SK-N-SH (cell line): ENCODE data around the gene EXOSC2. TPM values are rescaled to one million over a fixed set of nuclear protein-coding genes. Genes with fewer than 3 reads are reported as not detected.

ENCODE experiments used
- CTCF ChIA-PET: fragments of 300-600, 350-600 bp; formaldehyde crosslinking; extraction: SDS; loops from one replicate; lab custom pipeline; 2021; lab: Yijun Ruan, JAX
- POLR2A ChIA-PET: fragments of 350-600 bp; sonication (Branson Sonifier 250); formaldehyde crosslinking; extraction: SDS; loops from one replicate; lab custom pipeline; 2020; ENCODE audit warnings: antibody characterized with exemption, inconsistent platforms; lab: Yijun Ruan, JAX
- DNase-seq: peaks from one replicate; pipeline ENCODE4 v3.0.0; 2012
- H2AFZ ChIP-seq: fragments of 200-600 bp; sonication (generic); 2 replicates; pipeline ENCODE4 v1.8.1; 2016; ENCODE audit warnings: antibody characterized with exemption, mild to moderate bottlenecking, low read depth
- H3F3A ChIP-seq: fragments of 200-600 bp; sonication (generic); replicated peaks from 2 replicates; pipeline ENCODE3; 2016; ENCODE audit warnings: antibody characterized with exemption, mild to moderate bottlenecking; ENCODE audit not compliant: insufficient read depth
- H3K27ac ChIP-seq, 2 experiments: fragments of 200-500 bp in 1 of 2; fragments of 200-600 bp in 1 of 2; sonication (Bioruptor generic) in 1 of 2; sonication (generic), shearing (Covaris generic) in 1 of 2; 2 replicates each; pipeline versions ENCODE4 v1.5.1 to v1.6.1; 2014 to 2016; ENCODE audit warnings: low read depth in 2 of 2, inconsistent platforms in 1 of 2, low read length in 1 of 2, mild to moderate bottlenecking in 1 of 2, mixed read lengths in 1 of 2
- H3K27me3 ChIP-seq: fragments of 200-600 bp; sonication (generic), shearing (Covaris generic); 2 replicates; pipeline ENCODE4 v1.6.1; 2016; ENCODE audit warnings: mixed run types; ENCODE audit not compliant: insufficient read depth
- H3K36me3 ChIP-seq, 2 experiments: fragments of 200-500 bp in 1 of 2; fragments of 200-600 bp in 1 of 2; sonication (Bioruptor generic) in 1 of 2; sonication (generic) in 1 of 2; replicated peaks in 1 of 2; 2 replicates each; pipeline versions ENCODE3 to v1.5.1; 2014 to 2016; ENCODE audit warnings: low read length in 1 of 2, mild to moderate bottlenecking in 1 of 2; ENCODE audit not compliant: insufficient read depth in 2 of 2, control insufficient read depth in 1 of 2
- H3K4me1 ChIP-seq, 2 experiments: fragments of 200-500 bp in 1 of 2; fragments of 200-600 bp in 1 of 2; sonication (Bioruptor generic) in 1 of 2; sonication (generic), shearing (Covaris generic) in 1 of 2; 2 replicates each; pipeline versions ENCODE4 v1.5.1 to v1.6.1; 2014 to 2016; ENCODE audit warnings: low read depth in 1 of 2, low read length in 1 of 2, mixed run types in 1 of 2; ENCODE audit not compliant: insufficient read depth in 2 of 2, control insufficient read depth in 1 of 2
- H3K4me2 ChIP-seq: fragments of 200-600 bp; sonication (generic), shearing (Covaris generic); 2 replicates; pipeline ENCODE4 v1.6.1; 2017; ENCODE audit warnings: mixed run types
- H3K4me3 ChIP-seq, 2 experiments: fragments of 200-500 bp in 1 of 2; fragments of 200-600 bp in 1 of 2; sonication (Bioruptor generic) in 1 of 2; sonication (generic), shearing (Covaris generic) in 1 of 2; 2 replicates each; pipeline versions ENCODE4 v1.5.1 to v1.8.1; 2014 to 2016; ENCODE audit warnings: low read depth in 2 of 2, inconsistent platforms in 1 of 2, low read length in 1 of 2, mild to moderate bottlenecking in 1 of 2, mixed read lengths in 1 of 2, moderate library complexity in 1 of 2
- H3K79me2 ChIP-seq: fragments of 200-600 bp; sonication (generic); 2 replicates; pipeline ENCODE4 v1.8.1; 2017; ENCODE audit warnings: mild to moderate bottlenecking; ENCODE audit not compliant: insufficient read depth
- H3K9ac ChIP-seq: fragments of 200-600 bp; sonication (generic); 2 replicates; pipeline ENCODE4 v1.6.1; 2017; ENCODE audit warnings: mixed run types
- H3K9me2 ChIP-seq: fragments of 200-600 bp; sonication (generic); 2 replicates; pipeline ENCODE4 v1.6.1; 2017; ENCODE audit warnings: mixed run types
- H3K9me3 ChIP-seq: fragments of 200-600 bp; sonication (generic); 2 replicates; pipeline ENCODE4 v1.6.1; 2017; ENCODE audit warnings: mixed run types, mild to moderate bottlenecking, moderate library complexity
- H4K20me1 ChIP-seq: fragments of 200-600 bp; sonication (generic); 2 replicates; pipeline ENCODE4 v1.6.1; 2017; ENCODE audit warnings: mild to moderate bottlenecking, mixed run types; ENCODE audit not compliant: insufficient read depth
- GABPA ChIP-seq: IDR thresholded peaks from 2 replicates; pipeline ENCODE4 v1.4.0; 2012; ENCODE audit warnings: low read depth, mild to moderate bottlenecking
- JUND ChIP-seq: IDR thresholded peaks from 2 replicates; pipeline ENCODE4 v1.4.0; 2012
- MEF2A ChIP-seq: IDR thresholded peaks from 2 replicates; pipeline ENCODE4 v1.4.0; 2012; ENCODE audit warnings: low read depth, borderline replicate concordance
- MXI1 ChIP-seq: IDR thresholded peaks from 2 replicates; pipeline ENCODE4 v1.6.1; 2012; ENCODE audit warnings: mild to moderate bottlenecking, low read depth, low read length, improper control_type of control experiment
- NFIC ChIP-seq: IDR thresholded peaks from 2 replicates; pipeline ENCODE4 v1.4.0; 2012; ENCODE audit warnings: borderline replicate concordance
- SIN3A ChIP-seq: IDR thresholded peaks from 2 replicates; pipeline ENCODE4 v1.6.1; 2012; ENCODE audit warnings: low read depth, mild to moderate bottlenecking, low read length, moderate library complexity, borderline replicate concordance
- WGBS: methylation state at CpG from one replicate; pipeline ENCODE4 v1.1.6; 2017; ENCODE audit warnings: low lambda C conversion rate; 5-methylcytosine and 5-hydroxymethylcytosine counted together
- polyA plus RNA-seq, 3 experiments: library from polyadenylated mRNA; depleted of rRNA; stranded (reverse); fragments of >200 nt; gene quantifications; 2 replicates each; pipeline ENCODE4 v1.2.3, GENCODE V29; 2012
- TF ChIP-seq, protein P1 (sequence below): fragments of 150-350 bp; IDR thresholded peaks from 2 replicates; pipeline ENCODE4 v1.6.1; 2017; ENCODE audit warnings: antibody characterized with exemption, low read length, low read depth, borderline replicate concordance
- TF ChIP-seq, protein P2 (sequence below): fragments of 200-600 bp; sonication (generic); IDR thresholded peaks from 2 replicates; pipeline ENCODE4 v1.6.1; 2017; ENCODE audit warnings: antibody characterized with exemption, mild to moderate bottlenecking, moderate library complexity
- TF ChIP-seq, protein P3 (sequence below): fragments of 150-350 bp; IDR thresholded peaks from 2 replicates; pipeline ENCODE4 v1.6.1; 2016; ENCODE audit warnings: mild to moderate bottlenecking, low read depth, low read length

The EXOSC2 gene
- polyA plus RNA-seq, 1 of the 3 experiments (the other 2 are of a cell fraction), result 28.7 TPM

DNA sequence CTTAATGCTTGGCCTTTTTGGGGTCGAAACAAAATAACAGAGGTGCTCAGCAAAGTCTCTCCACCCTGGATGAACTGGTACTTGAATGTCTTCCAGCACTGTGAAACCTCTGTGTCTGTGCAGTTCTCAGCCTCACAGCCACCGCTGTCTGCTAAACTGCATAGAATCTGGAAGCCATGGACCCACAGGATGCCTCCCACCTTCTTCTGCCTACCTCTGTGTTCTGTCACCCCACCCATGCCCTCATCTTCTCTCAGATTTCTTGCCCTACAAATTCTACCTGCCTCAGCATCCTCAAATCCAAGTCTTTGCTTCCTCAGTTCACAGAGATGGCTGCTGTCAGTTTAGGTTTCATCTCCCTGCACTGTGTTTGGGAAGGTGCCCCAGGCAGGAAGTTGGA is 35.6 kb downstream of the EXOSC2 start:
- no peak overlapping the region for H3K9ac ChIP-seq
- H3K9me2 ChIP-seq, result no peaks in the 10 kb centered on the region
- H3K27ac ChIP-seq, result 0 out of 4 replicates have a peak overlapping the region, but pooled peaks of 1 of the 2 experiments have one; percentile 7
- ChIA-PET POLR2A (no interaction called here), CTCF (no interaction called here)
- H3K4me1 ChIP-seq, result peaks cover 0 to 7% of the 10 kb centered on the region in 2 experiments; a peak in 1 of 4 replicates
- peaks cover 64% of the 10 kb centered on the region for H3K79me2 ChIP-seq
- H3K4me2 ChIP-seq, result no peak overlapping the region
- TF ChIP-seq NFIC (no peak), GABPA (no peak), JUND (no peak), MEF2A (no peak)
- TF ChIP-seq, protein P1, sequence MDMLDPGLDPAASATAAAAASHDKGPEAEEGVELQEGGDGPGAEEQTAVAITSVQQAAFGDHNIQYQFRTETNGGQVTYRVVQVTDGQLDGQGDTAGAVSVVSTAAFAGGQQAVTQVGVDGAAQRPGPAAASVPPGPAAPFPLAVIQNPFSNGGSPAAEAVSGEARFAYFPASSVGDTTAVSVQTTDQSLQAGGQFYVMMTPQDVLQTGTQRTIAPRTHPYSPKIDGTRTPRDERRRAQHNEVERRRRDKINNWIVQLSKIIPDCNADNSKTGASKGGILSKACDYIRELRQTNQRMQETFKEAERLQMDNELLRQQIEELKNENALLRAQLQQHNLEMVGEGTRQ, result no peak
- TF ChIP-seq, protein P2, sequence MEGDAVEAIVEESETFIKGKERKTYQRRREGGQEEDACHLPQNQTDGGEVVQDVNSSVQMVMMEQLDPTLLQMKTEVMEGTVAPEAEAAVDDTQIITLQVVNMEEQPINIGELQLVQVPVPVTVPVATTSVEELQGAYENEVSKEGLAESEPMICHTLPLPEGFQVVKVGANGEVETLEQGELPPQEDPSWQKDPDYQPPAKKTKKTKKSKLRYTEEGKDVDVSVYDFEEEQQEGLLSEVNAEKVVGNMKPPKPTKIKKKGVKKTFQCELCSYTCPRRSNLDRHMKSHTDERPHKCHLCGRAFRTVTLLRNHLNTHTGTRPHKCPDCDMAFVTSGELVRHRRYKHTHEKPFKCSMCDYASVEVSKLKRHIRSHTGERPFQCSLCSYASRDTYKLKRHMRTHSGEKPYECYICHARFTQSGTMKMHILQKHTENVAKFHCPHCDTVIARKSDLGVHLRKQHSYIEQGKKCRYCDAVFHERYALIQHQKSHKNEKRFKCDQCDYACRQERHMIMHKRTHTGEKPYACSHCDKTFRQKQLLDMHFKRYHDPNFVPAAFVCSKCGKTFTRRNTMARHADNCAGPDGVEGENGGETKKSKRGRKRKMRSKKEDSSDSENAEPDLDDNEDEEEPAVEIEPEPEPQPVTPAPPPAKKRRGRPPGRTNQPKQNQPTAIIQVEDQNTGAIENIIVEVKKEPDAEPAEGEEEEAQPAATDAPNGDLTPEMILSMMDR, result no peak
- no peaks in the 10 kb centered on the region for H3K9me3 ChIP-seq
- WGBS, result 95% methylated on average over 2 of the region's 2 CpGs
- DNase-seq, result no peak
- H3F3A ChIP-seq, result peaks cover 14% of the 10 kb centered on the region
- H3K36me3 ChIP-seq, result no peaks in the 10 kb centered on the region
- no peak overlapping the region for H2AFZ ChIP-seq
- no peak overlapping the region for H3K4me3 ChIP-seq
- no peaks in the 10 kb centered on the region for H4K20me1 ChIP-seq
- no peaks in the 10 kb centered on the region for H3K27me3 ChIP-seq

DNA sequence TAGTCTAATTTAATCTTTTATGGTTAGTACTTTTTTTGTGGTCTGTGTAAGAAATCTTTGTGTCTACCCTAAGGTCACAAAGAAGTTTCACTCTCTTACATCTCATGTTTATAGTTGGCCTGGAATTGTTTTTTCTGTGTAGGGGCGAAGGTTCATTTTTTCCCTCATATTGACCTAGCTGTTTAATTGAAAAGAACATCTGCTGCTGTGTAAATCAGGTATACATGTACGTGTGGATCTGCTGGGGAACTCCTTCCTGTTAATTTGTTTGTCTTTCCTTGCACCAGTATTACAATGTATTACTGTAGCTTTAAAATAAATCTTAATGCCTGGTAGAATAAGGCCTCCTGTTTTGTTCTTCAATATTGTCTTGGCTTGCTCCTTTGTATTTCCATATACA is 37.8 kb downstream of the EXOSC2 start:
- ChIA-PET POLR2A (no interaction called here), CTCF (interaction anchor here (1.0 to 2.6 kb wide), 7 partner anchors 9 to 315 kb away, joined by 3 to 10 read pairs (median 5); no protein-coding TSS in a partner anchor)
- no peak overlapping the region for H3K4me3 ChIP-seq
- H3K79me2 ChIP-seq, result peaks cover 68% of the 10 kb centered on the region
- no peak overlapping the region for H3K4me2 ChIP-seq
- H3K9me2 ChIP-seq, result no peaks in the 10 kb centered on the region
- 93% methylated on average over 2 of the region's 2 CpGs for WGBS
- H3K36me3 ChIP-seq, result no peaks in the 10 kb centered on the region
- H4K20me1 ChIP-seq, result no peaks in the 10 kb centered on the region
- TF ChIP-seq SIN3A, result no peak
- no peak for TF ChIP-seq MXI1
- TF ChIP-seq MEF2A, result no peak
- no peak overlapping the region for H2AFZ ChIP-seq
- H3K4me1 ChIP-seq, result peaks cover 0 to 7% of the 10 kb centered on the region in 2 experiments; a peak in 1 of 4 replicates
- H3K9me3 ChIP-seq, result no peaks in the 10 kb centered on the region
- no peak for DNase-seq
- peaks cover 14% of the 10 kb centered on the region for H3F3A ChIP-seq
- H3K27ac ChIP-seq, result no peak overlapping the region
- H3K27me3 ChIP-seq, result no peaks in the 10 kb centered on the region
- no peak overlapping the region for H3K9ac ChIP-seq

DNA sequence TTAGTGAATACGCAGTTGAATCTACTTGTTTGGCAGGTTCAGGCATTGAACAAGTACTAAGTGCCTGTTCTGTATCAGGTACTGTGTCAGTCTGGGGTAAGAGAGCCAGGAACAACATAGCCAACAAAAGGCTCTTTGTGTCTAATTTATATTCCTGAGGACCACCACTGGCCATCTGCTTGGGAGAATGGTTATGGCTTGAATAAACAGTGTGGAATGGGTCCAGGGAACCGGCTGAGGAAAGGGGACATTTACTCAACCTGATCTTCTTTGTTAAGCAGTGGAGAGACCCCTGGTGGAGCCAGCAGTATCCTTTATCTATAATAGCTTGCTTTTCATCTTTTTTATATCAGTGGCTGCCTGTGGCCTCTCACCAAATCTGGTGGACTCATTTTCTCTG is 38.6 kb downstream of the EXOSC2 start:
- CTCF ChIA-PET, result interaction anchor here (0.7 to 2.6 kb wide), 8 partner anchors 8 to 314 kb away, joined by 3 to 10 read pairs (median 4); no protein-coding TSS in a partner anchor
- DNase-seq, result peak; percentile 44

More for the DNA sequence above, 38.6 kb downstream of the EXOSC2 start:
- WGBS, result 64% methylated on average over 2 of the region's 2 CpGs
- no peaks in the 10 kb centered on the region for H4K20me1 ChIP-seq
- no peaks in the 10 kb centered on the region for H3K36me3 ChIP-seq
- H3K9ac ChIP-seq, result no peak overlapping the region
- no peak overlapping the region for H3K4me2 ChIP-seq
- H3K79me2 ChIP-seq, result peaks cover 65% of the 10 kb centered on the region
- H3K27me3 ChIP-seq, result no peaks in the 10 kb centered on the region
- H3K4me1 ChIP-seq, result peaks cover 0 to 7% of the 10 kb centered on the region in 2 experiments; a peak in 1 of 4 replicates
- H3K27ac ChIP-seq, result no peak overlapping the region; a peak in 1 of 4 replicates
- H3F3A ChIP-seq, result peaks cover 14% of the 10 kb centered on the region
- TF ChIP-seq SIN3A, result no peak
- TF ChIP-seq, protein P2, result peak; percentile 26; the same call in 1 of the 2 replicates
- TF ChIP-seq, protein P3, sequence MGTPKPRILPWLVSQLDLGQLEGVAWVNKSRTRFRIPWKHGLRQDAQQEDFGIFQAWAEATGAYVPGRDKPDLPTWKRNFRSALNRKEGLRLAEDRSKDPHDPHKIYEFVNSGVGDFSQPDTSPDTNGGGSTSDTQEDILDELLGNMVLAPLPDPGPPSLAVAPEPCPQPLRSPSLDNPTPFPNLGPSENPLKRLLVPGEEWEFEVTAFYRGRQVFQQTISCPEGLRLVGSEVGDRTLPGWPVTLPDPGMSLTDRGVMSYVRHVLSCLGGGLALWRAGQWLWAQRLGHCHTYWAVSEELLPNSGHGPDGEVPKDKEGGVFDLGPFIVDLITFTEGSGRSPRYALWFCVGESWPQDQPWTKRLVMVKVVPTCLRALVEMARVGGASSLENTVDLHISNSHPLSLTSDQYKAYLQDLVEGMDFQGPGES, result no peak
- H3K9me3 ChIP-seq, result no peaks in the 10 kb centered on the region
- H3K4me3 ChIP-seq, result no peak overlapping the region
- H3K9me2 ChIP-seq, result no peaks in the 10 kb centered on the region
- POLR2A ChIA-PET, result no interaction called here
- H2AFZ ChIP-seq, result no peak overlapping the region
